Measurements from ENCODE around the gene SEMA5B.

- no peak for TF ChIP-seq CTCF (IDR thresholded peaks at IDR 0.05)
- no peak for TF ChIP-seq POLR2AphosphoS5 (IDR thresholded peaks at IDR 0.05)
- no peak for TF ChIP-seq POLR2A (IDR thresholded peaks at IDR 0.05)
Observed at GRCh38 chr3:122916580-122916979, 111.0 kb downstream of the SEMA5B start.
